ENCODE results near the gene MED6.

The MED6 gene

GRCh38 chr14:70595443-70596185, 4.8 kb downstream of the MED6 start:
- Histone ChIP-seq H3K9ac (ENCODE audit: low read depth, low read length) (no peak overlapping the region), H3K27me3 (ENCODE audit: control insufficient read depth, insufficient read depth, low read length) (no peaks in the 10 kb centered on the region), H3K4me3 (ENCODE audit: low read depth, low read length) (no peak overlapping the region), H3K36me3 (ENCODE audit: control insufficient read depth, insufficient read depth, low read length) (peaks cover 24% of the 10 kb centered on the region), H3K4me1 (ENCODE audit: control insufficient read depth, insufficient read depth, low read length) (no peaks in the 10 kb centered on the region), H3K9me3 (ENCODE audit: control insufficient read depth, insufficient read depth, low read length) (no peaks in the 10 kb centered on the region)

DNA sequence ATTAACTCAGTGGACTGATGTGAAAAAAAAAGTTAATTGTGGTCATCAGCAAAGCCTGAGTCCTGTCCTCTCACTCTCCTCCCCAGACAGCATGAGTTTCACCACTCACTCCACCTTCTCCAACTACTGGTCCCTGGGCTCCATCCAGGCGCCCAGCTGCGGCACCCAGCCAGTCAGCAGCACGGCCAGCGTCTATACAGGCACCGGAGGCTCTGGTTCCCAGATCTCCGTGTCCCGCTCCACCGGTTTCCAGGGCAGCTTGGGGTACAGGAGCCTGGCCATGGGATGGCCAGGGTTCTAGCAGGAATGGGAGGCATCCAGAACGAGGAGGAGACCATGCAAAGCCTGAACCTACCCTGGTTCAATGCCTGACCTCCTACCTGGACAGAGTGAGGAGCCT, 6.0 kb downstream of the MED6 start:
- no peaks in the 10 kb centered on the region for H3K4me1 ChIP-seq (ENCODE audit: control insufficient read depth, insufficient read depth, low read length)
- H3K27me3 ChIP-seq (ENCODE audit: control insufficient read depth, insufficient read depth, low read length): no peaks in the 10 kb centered on the region
- no peak overlapping the region for H3K9ac ChIP-seq (ENCODE audit: low read depth, low read length)
- H3K9me3 ChIP-seq (ENCODE audit: control insufficient read depth, insufficient read depth, low read length): no peaks in the 10 kb centered on the region
- H3K36me3 ChIP-seq (ENCODE audit: control insufficient read depth, insufficient read depth, low read length): peaks cover 28% of the 10 kb centered on the region
- H3K4me3 ChIP-seq (ENCODE audit: low read depth, low read length): no peak overlapping the region

DNA sequence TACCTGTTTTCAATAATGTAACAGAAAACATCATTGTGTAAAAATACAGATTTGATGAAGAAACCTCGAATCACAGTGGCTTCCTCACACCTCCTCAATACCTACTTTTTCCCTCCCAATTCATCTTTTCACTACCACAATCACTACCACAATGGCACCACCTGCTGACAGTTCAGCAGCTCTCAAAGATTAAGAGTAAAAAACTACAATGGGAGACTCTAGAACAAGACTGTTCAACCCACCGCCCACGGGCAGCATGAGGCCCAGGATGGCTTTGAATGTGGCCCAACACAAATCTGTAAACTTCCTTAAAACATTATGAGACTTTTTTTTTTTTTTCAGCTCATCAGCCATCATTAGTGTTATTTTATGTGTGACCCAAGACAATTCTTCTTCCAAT, 15.2 kb downstream of the MED6 start:
- Histone ChIP-seq H3K4me3 (ENCODE audit: low read depth, low read length) (no peak overlapping the region), H3K9me3 (ENCODE audit: control insufficient read depth, insufficient read depth, low read length) (no peaks in the 10 kb centered on the region), H3K36me3 (ENCODE audit: control insufficient read depth, insufficient read depth, low read length) (peaks cover under 1% of the 10 kb centered on the region)

GRCh38 chr14:70576891-70577290, 23.6 kb downstream of the MED6 start:
- H3K27me3 ChIP-seq (ENCODE audit: control insufficient read depth, insufficient read depth, low read length): no peaks in the 10 kb centered on the region
- H3K4me3 ChIP-seq (ENCODE audit: low read depth, low read length): no peak overlapping the region
- H3K4me1 ChIP-seq (ENCODE audit: control insufficient read depth, insufficient read depth, low read length): no peaks in the 10 kb centered on the region
- H3K36me3 ChIP-seq (ENCODE audit: control insufficient read depth, insufficient read depth, low read length): no peaks in the 10 kb centered on the region
- H3K9ac ChIP-seq (ENCODE audit: low read depth, low read length): no peak overlapping the region
- H3K9me3 ChIP-seq (ENCODE audit: control insufficient read depth, insufficient read depth, low read length): no peaks in the 10 kb centered on the region

More for the DNA sequence above, 15.2 kb downstream of the MED6 start:
- Histone ChIP-seq H3K9ac (ENCODE audit: low read depth, low read length) (no peak overlapping the region), H3K4me1 (ENCODE audit: control insufficient read depth, insufficient read depth, low read length) (no peaks in the 10 kb centered on the region), H3K27me3 (ENCODE audit: control insufficient read depth, insufficient read depth, low read length) (no peaks in the 10 kb centered on the region)

- H3K4me1 ChIP-seq (ENCODE audit: control insufficient read depth, insufficient read depth, low read length): peaks cover 4% of the 10 kb centered on the region
- no peaks in the 10 kb centered on the region for H3K9me3 ChIP-seq (ENCODE audit: control insufficient read depth, insufficient read depth, low read length)
- H3K4me3 ChIP-seq (ENCODE audit: low read depth, low read length): no peak overlapping the region
- no peaks in the 10 kb centered on the region for H3K27me3 ChIP-seq (ENCODE audit: control insufficient read depth, insufficient read depth, low read length)
- no peaks in the 10 kb centered on the region for H3K36me3 ChIP-seq (ENCODE audit: control insufficient read depth, insufficient read depth, low read length)
- no peak overlapping the region for H3K9ac ChIP-seq (ENCODE audit: low read depth, low read length)
Measured at GRCh38 chr14:70573050-70573449, 27.4 kb downstream of the MED6 start.

- no peak overlapping the region for H3K9ac ChIP-seq (ENCODE audit: low read depth, low read length)
- no peaks in the 10 kb centered on the region for H3K9me3 ChIP-seq (ENCODE audit: control insufficient read depth, insufficient read depth, low read length)
- no peaks in the 10 kb centered on the region for H3K27me3 ChIP-seq (ENCODE audit: control insufficient read depth, insufficient read depth, low read length)
- H3K4me1 ChIP-seq (ENCODE audit: control insufficient read depth, insufficient read depth, low read length): peaks cover 4% of the 10 kb centered on the region
- H3K4me3 ChIP-seq (ENCODE audit: low read depth, low read length): no peak overlapping the region
- H3K36me3 ChIP-seq (ENCODE audit: control insufficient read depth, insufficient read depth, low read length): no peaks in the 10 kb centered on the region
Measured at GRCh38 chr14:70571139-70571538, 29.3 kb downstream of the MED6 start.

- no peaks in the 10 kb centered on the region for H3K9me3 ChIP-seq (ENCODE audit: control insufficient read depth, insufficient read depth, low read length)
- peaks cover 4% of the 10 kb centered on the region for H3K4me1 ChIP-seq (ENCODE audit: control insufficient read depth, insufficient read depth, low read length)
- H3K36me3 ChIP-seq (ENCODE audit: control insufficient read depth, insufficient read depth, low read length): no peaks in the 10 kb centered on the region
- no peak overlapping the region for H3K9ac ChIP-seq (ENCODE audit: low read depth, low read length)
- H3K4me3 ChIP-seq (ENCODE audit: low read depth, low read length): no peak overlapping the region
- no peaks in the 10 kb centered on the region for H3K27me3 ChIP-seq (ENCODE audit: control insufficient read depth, insufficient read depth, low read length)
Measured at GRCh38 chr14:70567791-70568190, 32.7 kb downstream of the MED6 start.

- H3K36me3 ChIP-seq (ENCODE audit: control insufficient read depth, insufficient read depth, low read length): no peaks in the 10 kb centered on the region
- H3K4me1 ChIP-seq (ENCODE audit: control insufficient read depth, insufficient read depth, low read length): no peaks in the 10 kb centered on the region
- no peaks in the 10 kb centered on the region for H3K27me3 ChIP-seq (ENCODE audit: control insufficient read depth, insufficient read depth, low read length)
- H3K9ac ChIP-seq (ENCODE audit: low read depth, low read length): no peak overlapping the region
- H3K9me3 ChIP-seq (ENCODE audit: control insufficient read depth, insufficient read depth, low read length): peaks cover 11% of the 10 kb centered on the region
- H3K4me3 ChIP-seq (ENCODE audit: low read depth, low read length): no peak overlapping the region
Measured at GRCh38 chr14:70563869-70564268, 36.6 kb downstream of the MED6 start.

- no peak overlapping the region for H3K9ac ChIP-seq (ENCODE audit: low read depth, low read length)
- H3K4me3 ChIP-seq (ENCODE audit: low read depth, low read length): no peak overlapping the region
- no peaks in the 10 kb centered on the region for H3K36me3 ChIP-seq (ENCODE audit: control insufficient read depth, insufficient read depth, low read length)
- no peaks in the 10 kb centered on the region for H3K4me1 ChIP-seq (ENCODE audit: control insufficient read depth, insufficient read depth, low read length)
- peaks cover 11% of the 10 kb centered on the region for H3K9me3 ChIP-seq (ENCODE audit: control insufficient read depth, insufficient read depth, low read length)
- no peaks in the 10 kb centered on the region for H3K27me3 ChIP-seq (ENCODE audit: control insufficient read depth, insufficient read depth, low read length)
Measured at GRCh38 chr14:70563417-70563816, 37.0 kb downstream of the MED6 start.

- no peak overlapping the region for H3K9ac ChIP-seq (ENCODE audit: low read depth, low read length)
- H3K4me3 ChIP-seq (ENCODE audit: low read depth, low read length): no peak overlapping the region
- peaks cover 11% of the 10 kb centered on the region for H3K9me3 ChIP-seq (ENCODE audit: control insufficient read depth, insufficient read depth, low read length)
- H3K27me3 ChIP-seq (ENCODE audit: control insufficient read depth, insufficient read depth, low read length): no peaks in the 10 kb centered on the region
- no peaks in the 10 kb centered on the region for H3K4me1 ChIP-seq (ENCODE audit: control insufficient read depth, insufficient read depth, low read length)
- H3K36me3 ChIP-seq (ENCODE audit: control insufficient read depth, insufficient read depth, low read length): no peaks in the 10 kb centered on the region
Measured at GRCh38 chr14:70558356-70558755, 42.1 kb downstream of the MED6 start.

- H3K4me3 ChIP-seq (ENCODE audit: low read depth, low read length): peak overlapping the region; percentile 41
- no peaks in the 10 kb centered on the region for H3K4me1 ChIP-seq (ENCODE audit: control insufficient read depth, insufficient read depth, low read length)
- H3K9me3 ChIP-seq (ENCODE audit: control insufficient read depth, insufficient read depth, low read length): no peaks in the 10 kb centered on the region
- H3K27me3 ChIP-seq (ENCODE audit: control insufficient read depth, insufficient read depth, low read length): no peaks in the 10 kb centered on the region
- no peaks in the 10 kb centered on the region for H3K36me3 ChIP-seq (ENCODE audit: control insufficient read depth, insufficient read depth, low read length)
- H3K9ac ChIP-seq (ENCODE audit: low read depth, low read length): peak overlapping the region; percentile 3
Measured at GRCh38 chr14:70555890-70556289, 44.6 kb downstream of the MED6 start.

DNA sequence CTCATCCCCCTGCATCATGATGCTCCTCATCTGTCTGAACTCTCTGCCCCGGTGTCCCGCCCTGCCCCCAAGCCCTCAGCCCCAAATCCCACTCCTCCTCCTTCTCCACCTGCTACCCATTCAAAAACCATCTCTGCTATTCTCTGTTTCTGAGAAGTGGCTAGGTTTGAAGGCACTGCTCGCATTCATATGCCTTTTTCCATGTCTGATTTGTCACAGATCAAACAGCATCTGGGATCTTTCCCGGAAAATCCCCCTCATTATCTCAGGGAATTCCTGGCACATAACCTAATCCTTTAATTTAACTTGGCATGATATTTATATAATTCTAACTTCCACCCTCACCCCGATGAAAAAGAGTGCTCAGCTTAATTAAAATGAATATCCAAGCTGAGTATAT, 62.4 kb downstream of the MED6 start:
- no peaks in the 10 kb centered on the region for H3K27me3 ChIP-seq (ENCODE audit: control insufficient read depth, insufficient read depth, low read length)
- no peaks in the 10 kb centered on the region for H3K4me1 ChIP-seq (ENCODE audit: control insufficient read depth, insufficient read depth, low read length)
- H3K9me3 ChIP-seq (ENCODE audit: control insufficient read depth, insufficient read depth, low read length): peaks cover 3% of the 10 kb centered on the region
- no peaks in the 10 kb centered on the region for H3K36me3 ChIP-seq (ENCODE audit: control insufficient read depth, insufficient read depth, low read length)
- H3K9ac ChIP-seq (ENCODE audit: low read depth, low read length): no peak overlapping the region
- H3K4me3 ChIP-seq (ENCODE audit: low read depth, low read length): no peak overlapping the region
